AG10803 (cell line): ENCODE results near the gene LPAR3.

ENCODE experiments used
- DNase-seq: peaks from one replicate; pipeline ENCODE4 v3.0.0; 2010; ENCODE audit warnings: low read depth
- H3K4me3 ChIP-seq: 2 replicates; pipeline ENCODE4 v1.5.1; 2011; ENCODE audit warnings: mild to moderate bottlenecking, low read length, control low read depth
- CTCF ChIP-seq: conservative IDR thresholded peaks from 2 replicates; pipeline ENCODE4 v1.5.1; 2011; ENCODE audit warnings: mild to moderate bottlenecking, low read length, control low read depth, inconsistent platforms

LPAR3 gene

DNA sequence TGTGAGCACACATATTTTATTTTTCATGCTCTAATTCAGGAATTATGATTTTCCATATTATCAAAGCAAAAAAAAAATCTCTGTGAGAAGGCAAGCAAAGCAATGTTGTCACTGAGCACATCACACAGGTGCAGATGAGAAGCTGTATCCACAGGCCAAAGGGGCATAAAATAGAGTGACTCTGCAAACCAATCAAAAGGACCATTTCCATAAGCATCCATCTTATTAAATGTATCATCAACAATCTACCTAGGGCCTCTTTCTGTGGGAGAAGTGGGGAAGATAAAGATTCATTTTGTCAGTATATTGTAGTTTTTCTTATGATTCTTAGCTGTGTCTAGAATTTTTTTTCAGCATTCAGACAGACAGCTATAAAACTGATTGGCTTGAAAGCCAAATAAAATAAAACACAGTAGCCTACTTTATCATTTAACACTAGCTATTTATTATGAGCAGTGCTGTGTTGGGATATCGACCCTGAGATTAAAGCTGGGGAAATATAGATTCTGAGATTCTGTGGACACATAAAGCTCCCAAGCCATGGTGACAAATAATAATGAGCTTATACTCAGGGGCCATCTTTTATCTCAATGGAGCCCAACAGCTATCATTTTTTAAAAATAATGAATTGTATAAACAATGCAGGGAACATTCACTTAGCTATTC lies 90.3 kb downstream of the LPAR3 start:
- H3K4me3 ChIP-seq, result no peak overlapping the region
- DNase-seq, result no peak
- TF ChIP-seq CTCF, result no peak

DNA sequence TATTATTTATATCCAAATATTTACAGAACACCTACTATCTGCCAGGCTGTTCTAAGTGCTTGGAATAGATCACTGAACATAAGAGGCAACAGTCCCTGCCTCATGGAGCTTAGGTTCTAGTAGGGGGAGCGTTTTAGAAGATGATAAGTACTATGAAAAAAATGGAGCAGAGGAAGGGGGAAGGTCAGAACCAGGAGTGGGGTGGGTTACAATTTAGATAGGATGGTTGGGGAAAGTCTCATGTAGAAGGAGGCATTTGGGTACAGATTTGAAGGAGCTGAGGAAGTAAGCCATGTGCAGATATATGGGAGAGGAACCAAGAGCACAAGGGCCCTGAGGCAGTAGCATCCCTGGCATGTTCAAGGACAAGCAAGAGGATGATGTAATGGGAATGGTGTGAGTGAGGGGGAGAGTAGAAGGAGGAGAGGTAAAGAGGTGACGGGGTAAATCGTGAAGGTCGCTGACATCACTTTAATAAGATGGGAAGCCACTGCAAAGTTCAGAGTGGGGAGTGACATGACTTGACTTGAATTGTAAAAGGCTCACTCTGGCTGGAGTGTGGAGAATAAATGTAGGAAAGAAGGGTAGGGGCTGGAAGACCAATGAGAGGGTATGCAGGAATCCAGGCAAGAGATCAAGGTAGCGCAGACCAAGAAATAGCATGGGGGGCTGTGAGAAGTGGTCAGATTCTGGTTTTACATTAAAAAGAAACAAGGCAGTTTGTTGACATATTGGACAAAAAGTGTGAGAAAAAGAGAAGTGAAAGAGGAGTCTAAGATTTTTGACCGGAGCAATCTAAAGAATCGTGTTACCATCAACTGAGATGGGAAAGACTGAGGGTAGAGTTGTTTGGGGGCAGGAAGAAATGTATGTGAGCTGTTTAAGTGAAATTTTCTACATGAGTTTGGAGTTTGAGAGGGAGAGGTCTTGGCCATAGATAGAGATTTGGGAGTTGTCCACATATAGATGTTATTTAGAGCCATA lies 92.6 kb downstream of the LPAR3 start:
- no peak for TF ChIP-seq CTCF
- no peak for DNase-seq
- no peak overlapping the region for H3K4me3 ChIP-seq

GRCh38 chr1:84797603-84798002 lies 95.4 kb downstream of the LPAR3 start:
- TF ChIP-seq CTCF, result no peak
- no peak for DNase-seq
- no peak overlapping the region for H3K4me3 ChIP-seq

- no peak for DNase-seq
These were observed 96.9 kb downstream of the LPAR3 start for GRCh38 chr1:84795966-84796600.

GRCh38 chr1:84795213-84795612 lies 97.8 kb downstream of the LPAR3 start:
- no peak overlapping the region for H3K4me3 ChIP-seq
- no peak for DNase-seq
- no peak for TF ChIP-seq CTCF

More at GRCh38 chr1:84795966-84796600, 96.9 kb downstream of the LPAR3 start:
- TF ChIP-seq CTCF, result no peak
- H3K4me3 ChIP-seq, result no peak overlapping the region

DNA sequence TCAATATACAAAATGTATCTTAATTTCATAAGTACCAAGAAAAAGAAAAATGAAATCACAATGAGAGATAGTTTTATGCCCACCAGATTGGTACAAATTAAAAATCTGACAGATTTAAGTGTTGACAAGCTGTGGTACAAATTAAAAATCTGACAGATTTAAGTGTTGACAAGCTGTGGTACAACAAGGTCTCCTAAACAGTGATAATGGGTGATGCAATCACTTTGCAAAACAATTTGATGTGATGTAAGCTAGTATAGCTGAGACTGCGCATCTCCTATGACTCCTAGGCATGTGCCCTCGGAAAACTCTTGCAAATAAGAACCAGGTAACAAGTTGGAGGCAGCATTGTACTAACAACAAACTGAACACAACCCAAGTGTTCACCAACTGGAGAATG lies 100.6 kb downstream of the LPAR3 start:
- no peak for DNase-seq
- no peak overlapping the region for H3K4me3 ChIP-seq
- TF ChIP-seq CTCF, result no peak
